ENCODE data around the gene S100B.

DNA sequence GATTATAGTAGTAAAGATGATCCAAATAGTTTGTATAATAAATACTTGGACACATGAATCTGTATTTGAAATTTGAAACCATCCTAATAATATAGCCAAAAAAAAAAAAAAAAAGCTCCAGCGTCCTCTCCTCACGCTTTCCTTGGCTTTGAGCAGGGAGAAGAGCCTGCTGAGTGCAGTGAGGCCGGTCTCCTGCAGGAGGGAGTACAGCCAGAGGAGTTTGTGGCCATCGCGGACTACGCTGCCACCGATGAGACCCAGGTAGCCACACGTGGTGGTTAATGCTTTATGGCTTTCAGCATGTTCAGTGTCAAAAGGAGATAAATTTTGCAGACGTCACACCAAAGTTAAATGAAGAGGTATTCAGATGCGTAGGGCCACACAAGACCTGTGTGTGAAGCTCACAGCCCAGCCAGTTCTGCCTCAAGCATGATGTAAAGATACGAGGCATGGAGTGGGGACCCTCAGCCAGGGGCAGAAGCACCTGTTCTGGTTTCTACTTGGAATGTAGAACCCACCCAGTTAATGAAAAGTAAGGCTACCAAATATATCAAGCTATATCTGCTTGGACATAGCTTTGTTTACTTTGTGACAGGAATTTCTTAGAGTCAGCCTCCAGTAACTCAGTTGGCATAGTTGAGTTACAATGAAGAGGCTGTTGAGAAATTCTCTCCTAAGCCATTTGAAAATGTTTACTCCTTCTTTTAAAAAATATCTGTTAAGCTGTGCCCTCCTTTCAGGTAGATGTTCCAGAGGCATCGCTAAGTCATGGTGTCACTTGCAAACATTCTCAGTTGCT, 38.7 kb upstream of the S100B start:
- TF ChIP-seq GATA3 (IDR thresholded peaks at IDR 0.05; ENCODE audit: low read depth, low read length) (no peak), GATA2 (IDR thresholded peaks at IDR 0.05; ENCODE audit: low read depth, low read length) (no peak)
